8988T (cell line): ENCODE data around the gene APOL4.
"Not testable (repeated sequence)": the region's sequence is repeated elsewhere in the genome, so short reads cannot be mapped to it uniquely, and the experiment has no call there.

Source experiments
- DNase-seq: peaks from one replicate; pipeline ENCODE4 v3.0.0; 2011

APOL4 gene

GRCh38 chr22:36229649-36230048 lies 28.0 kb upstream of the APOL4 start:
- not testable (repeated sequence) for DNase-seq

DNA sequence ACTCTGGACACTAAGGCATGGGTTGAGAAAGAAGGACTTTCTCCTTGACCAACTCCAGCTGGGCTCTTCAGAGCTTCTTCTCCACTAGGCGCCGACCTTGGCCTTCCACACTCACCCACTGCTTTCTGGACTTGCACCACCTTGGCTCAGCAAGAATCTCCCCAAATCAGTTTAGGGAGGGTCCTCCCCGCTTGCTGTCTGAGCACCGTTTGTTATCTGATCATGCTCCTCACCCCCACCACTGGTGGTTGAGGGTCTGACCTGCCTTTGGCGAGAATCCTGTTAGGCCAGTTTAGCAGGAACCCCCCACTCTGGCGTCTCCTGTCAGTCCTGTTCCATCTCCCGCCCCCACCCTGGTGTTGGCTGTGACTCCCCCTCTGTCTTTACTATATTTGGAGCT lies 27.3 kb upstream of the APOL4 start:
- no peak for DNase-seq

DNA sequence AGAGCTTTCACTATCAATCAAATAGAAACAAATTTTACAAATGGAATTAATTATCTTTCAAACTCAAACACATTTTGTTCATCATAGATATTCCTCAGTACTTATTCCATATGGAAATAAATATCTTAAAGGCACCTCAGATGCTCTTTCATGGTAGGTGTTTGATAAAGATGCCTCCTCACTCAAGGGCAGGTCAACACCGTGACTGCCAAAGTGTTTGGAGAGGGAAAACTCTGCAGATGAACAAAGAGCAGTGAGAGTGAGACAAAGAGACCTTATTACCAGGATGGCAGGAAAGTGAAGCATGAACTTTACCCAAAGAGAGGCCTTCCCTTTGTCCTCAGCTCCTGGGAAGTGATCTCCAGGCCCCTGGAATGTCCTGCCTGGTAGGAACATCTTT lies 26.8 kb upstream of the APOL4 start:
- not testable (repeated sequence) for DNase-seq

DNA sequence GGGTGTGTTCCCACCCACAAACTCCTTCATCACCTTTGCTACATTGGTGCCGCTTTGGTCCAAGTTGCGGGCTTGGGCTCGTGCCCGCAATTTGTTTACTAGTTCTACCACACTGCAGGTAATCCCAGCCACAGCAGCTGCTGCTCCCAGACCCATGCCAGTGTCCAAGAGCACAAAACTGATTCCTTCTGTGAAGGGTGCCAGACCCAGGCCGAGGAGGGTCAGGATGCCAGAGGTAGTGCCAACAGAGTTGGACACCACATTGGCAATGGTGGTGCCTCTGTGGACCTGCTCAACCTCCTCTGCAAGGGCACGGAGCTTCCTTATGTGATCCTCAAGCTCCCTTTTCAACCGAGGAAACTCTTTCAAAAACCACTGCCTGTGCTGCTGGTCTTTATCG lies 26.2 kb upstream of the APOL4 start:
- no peak for DNase-seq

GRCh38 chr22:36227396-36227795 lies 25.8 kb upstream of the APOL4 start:
- DNase-seq, result no peak

DNA sequence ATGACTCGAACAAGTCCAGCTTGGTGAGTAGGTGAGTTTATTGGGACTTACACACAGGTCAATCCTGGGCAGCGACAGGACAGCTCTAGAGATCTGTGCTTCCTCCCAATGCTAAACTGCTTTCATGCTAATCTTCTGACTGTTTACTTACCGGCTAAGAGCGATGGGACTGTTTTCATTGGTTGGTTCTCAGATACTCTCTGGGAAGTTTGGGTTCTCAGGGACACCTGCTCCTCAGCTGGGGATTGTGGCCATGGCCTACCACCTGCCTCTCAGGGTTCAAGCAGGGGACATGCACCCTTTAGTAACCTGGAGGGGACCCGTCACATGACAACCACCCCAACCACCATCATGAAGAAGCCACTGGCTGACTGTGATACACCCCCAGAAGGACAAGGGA lies 24.6 kb upstream of the APOL4 start:
- no peak for DNase-seq

DNA sequence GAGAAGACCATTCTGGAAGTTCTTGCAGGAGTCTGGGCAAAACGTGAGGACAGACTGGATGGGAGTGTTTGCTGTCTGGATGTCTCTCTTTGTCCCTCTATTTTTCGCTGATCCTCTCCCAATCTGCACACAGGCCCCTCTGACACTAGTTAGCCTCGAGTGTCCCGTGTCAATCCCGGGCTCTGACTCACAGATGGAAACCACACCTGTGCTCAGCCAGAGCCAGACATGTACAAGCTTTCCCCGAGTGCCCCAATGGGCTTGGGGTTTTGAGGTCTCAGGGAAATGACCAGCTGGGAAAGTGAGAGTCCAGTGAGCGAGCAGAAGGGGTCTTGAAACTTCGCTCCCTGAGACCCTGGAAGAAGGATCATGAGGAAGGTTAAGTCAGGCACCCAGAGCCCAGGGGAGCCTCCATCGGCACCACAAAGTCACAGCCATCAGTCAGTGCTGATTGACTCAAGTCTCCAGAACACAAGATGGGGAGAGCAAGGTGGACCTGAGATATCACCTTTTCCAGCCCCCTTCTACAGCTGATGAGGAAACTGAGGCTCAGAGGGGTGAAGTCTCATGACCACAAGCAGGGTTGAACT lies 23.8 kb upstream of the APOL4 start:
- DNase-seq, result no peak

- DNase-seq, result no peak
Observed at GRCh38 chr22:36224245-36224644, 22.6 kb upstream of the APOL4 start.

DNA sequence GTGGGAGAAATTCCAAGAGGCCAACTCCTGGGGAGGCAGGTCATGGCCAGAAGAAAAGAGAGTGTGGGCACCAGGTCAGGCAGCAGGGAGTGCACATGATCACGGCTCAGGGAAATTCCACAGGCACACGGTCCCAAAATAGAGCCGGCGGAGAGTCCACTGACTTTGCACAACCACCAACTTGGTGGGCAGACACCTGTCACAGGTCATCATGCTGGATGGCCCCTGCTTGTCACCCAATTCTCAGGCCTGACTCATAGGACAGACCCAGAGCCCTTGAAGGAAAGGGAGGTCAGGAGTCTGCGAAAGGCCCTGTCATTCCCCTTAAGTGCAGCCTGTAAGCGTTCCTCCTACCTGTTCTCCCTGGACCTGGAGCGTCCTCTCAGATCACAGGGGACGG lies 21.9 kb upstream of the APOL4 start:
- DNase-seq, result no peak

DNA sequence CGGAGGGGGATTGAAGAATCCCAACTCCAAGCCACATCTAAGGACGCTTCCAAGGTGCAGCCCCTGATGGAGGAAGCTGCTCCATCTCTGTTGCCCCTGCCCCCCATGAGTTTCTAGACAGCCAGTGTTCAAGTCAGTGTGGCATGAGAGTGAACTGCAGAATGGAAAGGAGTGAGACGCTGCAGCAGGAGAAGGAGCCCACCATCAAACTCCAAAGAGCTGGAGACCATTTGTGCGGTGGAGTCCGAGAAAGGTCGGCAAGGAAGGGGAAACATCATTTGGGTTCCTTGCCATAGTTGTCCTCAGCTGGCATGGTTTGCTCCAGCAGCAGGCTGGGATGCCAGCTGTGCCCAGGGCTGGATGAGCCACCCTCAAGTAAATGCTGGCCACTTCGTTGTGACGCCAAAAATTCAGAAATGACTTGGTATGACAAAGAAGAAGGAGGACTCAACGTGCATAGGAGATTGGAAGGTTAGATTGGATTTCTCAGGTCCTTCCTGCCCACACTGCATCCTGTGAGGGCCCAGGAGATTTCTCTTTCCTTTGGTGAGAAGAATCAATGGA lies 21.4 kb upstream of the APOL4 start:
- no peak for DNase-seq

GRCh38 chr22:36221799-36222751 lies 20.5 kb upstream of the APOL4 start:
- DNase-seq, result no peak

- no peak for DNase-seq
Observed at GRCh38 chr22:36220451-36220921, 18.9 kb upstream of the APOL4 start.

- DNase-seq, result no peak
Observed at GRCh38 chr22:36218648-36219193, 17.1 kb upstream of the APOL4 start.

- DNase-seq, result no peak
Observed at GRCh38 chr22:36215981-36216380, 14.4 kb upstream of the APOL4 start.

- no peak for DNase-seq
Observed at GRCh38 chr22:36213586-36213985, 12.0 kb upstream of the APOL4 start.

- DNase-seq, result no peak
Observed at GRCh38 chr22:36212901-36213300, 11.3 kb upstream of the APOL4 start.

DNA sequence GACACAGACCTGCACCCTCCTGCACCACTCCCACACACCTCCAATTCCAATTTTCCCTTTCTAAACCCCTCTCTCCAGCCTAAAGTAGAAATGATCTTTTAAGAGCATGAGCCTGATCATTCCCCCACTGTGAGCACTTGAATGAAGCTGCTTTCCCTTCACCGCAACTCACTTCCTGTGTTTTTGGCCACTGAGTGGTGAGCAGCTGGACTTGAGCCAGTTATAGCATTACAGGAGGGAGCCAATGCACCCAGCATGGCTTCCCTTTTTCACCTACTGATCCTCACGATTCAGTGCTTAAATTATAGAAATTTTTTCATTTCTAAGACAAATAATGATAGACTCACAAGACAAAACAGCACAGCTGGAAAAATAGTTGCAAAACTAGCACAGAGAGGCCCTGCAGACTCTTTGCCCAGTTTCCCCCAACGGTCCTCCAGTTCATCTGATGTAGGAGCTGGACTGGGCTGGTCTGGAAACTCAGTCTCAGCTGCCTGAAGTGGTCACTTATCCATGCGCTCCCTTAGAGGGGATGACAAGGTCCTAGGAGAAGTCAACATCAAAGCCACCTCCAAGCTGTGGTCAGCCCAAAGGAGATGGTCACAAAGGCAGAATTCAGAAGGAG lies 9.7 kb upstream of the APOL4 start:
- DNase-seq, result no peak

GRCh38 chr22:36210224-36210623 lies 8.6 kb upstream of the APOL4 start:
- no peak for DNase-seq

- DNase-seq, result not testable (repeated sequence)
Observed at GRCh38 chr22:36209488-36209908, 7.9 kb upstream of the APOL4 start.

- no peak for DNase-seq
Observed at GRCh38 chr22:36208914-36209313, 7.3 kb upstream of the APOL4 start.

DNA sequence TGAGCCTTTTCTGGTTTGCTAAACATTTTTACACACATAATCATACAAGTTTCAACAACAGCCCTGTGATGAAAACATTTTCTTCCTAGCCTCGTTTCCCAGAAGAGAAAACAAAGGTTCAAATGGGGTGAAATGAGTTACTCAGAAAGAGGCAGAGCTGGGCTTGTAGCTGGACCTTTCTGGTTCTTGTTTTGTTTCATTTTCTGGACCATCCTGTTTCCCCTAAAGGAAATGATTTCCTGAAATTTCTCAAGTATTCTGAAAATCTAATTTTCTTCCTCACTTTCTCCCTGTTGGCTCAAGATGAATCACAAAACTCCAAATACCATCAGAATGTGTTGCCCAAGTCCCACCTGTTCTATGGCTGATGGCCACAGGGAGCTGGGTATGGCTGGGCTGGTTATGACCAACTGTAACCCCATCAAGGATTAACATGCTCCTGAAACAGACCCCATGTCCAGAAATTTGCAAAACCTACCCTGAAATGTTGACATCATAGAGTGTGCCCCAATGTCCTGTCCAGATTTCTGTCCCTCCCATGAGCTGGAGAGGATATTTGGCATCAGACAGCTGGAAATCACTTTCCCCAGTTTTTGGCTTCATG lies 6.7 kb upstream of the APOL4 start:
- no peak for DNase-seq

- DNase-seq, result no peak
Observed at GRCh38 chr22:36206255-36206654, 4.6 kb upstream of the APOL4 start.

- not testable (repeated sequence) for DNase-seq
Observed at GRCh38 chr22:36205573-36205972, 4.0 kb upstream of the APOL4 start.
